ENCODE measurements around the gene PKNOX2. TPM values are rescaled to one million over a fixed set of nuclear protein-coding genes. Genes with fewer than 3 reads are reported as not detected.

PKNOX2 gene
- total and polyA plus RNA-seq, 9 of the 15 experiments (the other 6 are each of a cell fraction or from before 2014, with no cell fraction given) = not detected

GRCh38 chr11:125426818-125427528 is 262.4 kb downstream of the PKNOX2 start:
- WGBS (ENCODE audit: insufficient coverage, low coverage, missing lambda C conversion rate) = 18% methylated on average over 12 of the region's 14 CpGs
- intact Hi-C loops (cut with micrococcal nuclease) = no loop called here
- in situ Hi-C loops (cut with MboI) = loop anchor here (10.0 kb wide), 1 partner anchor 448 kb away; no protein-coding TSS in a partner anchor
- Histone ChIP-seq H3K9me3 (replicated peaks; ENCODE audit: control insufficient read depth, insufficient read depth, low read depth, low read length) (no peaks in the 10 kb centered on the region), H3K27ac (ENCODE audit: extremely low read depth, low read depth, low read length) (no peak overlapping the region), H3K4me2 (ENCODE audit: insufficient read depth, low read length) (no peak overlapping the region), H3K4me3 (no peak overlapping the region), H4K20me1 (replicated peaks; ENCODE audit: control insufficient read depth, insufficient read depth, low read length) (no peaks in the 10 kb centered on the region), H3K9ac (ENCODE audit: insufficient read depth in 1 of 2, low read depth in 2 of 2, low read length in 2 of 2) (peak overlapping the region in 1 of 2 experiments; percentile 50; a peak in 2 of 4 replicates), H3K27me3 (ENCODE audit: control insufficient read depth in 2 of 2, insufficient read depth in 2 of 2, low read length in 2 of 2) (peaks cover 5 to 40% of the 10 kb centered on the region in 2 experiments; a peak in 4 of 5 replicates), H3K4me1 (replicated peaks in 1 of 2; ENCODE audit: control insufficient read depth in 2 of 2, insufficient read depth in 2 of 2, low read length in 2 of 2) (peaks cover 4 to 7% of the 10 kb centered on the region in 2 experiments; a peak in 4 of 5 replicates), H3K79me2 (ENCODE audit: control insufficient read depth, insufficient read depth, low read length) (no peaks in the 10 kb centered on the region), H3K9me1 (ENCODE audit: control insufficient read depth, insufficient read depth, low read length) (peaks cover 5% of the 10 kb centered on the region), H2AFZ (ENCODE audit: low read depth, low read length) (peak overlapping the region; percentile 15; the same call in 1 of the 2 replicates), H3K36me3 (ENCODE audit: control insufficient read depth, insufficient read depth, low read length) (no peaks in the 10 kb centered on the region)
- ChIA-PET CTCF (ENCODE audit: low intra/inter-chr PET ratio) (no interaction called here), POLR2A (interaction anchor here (0.7 to 1.1 kb wide), 4 partner anchors 25 to 193 kb away, joined by 3 to 4 read pairs (median 3); no protein-coding TSS in a partner anchor)
- no peak for FAIRE-seq
- DNase-seq (ENCODE audit: extremely low read depth in 1 of 4, low spot score in 3 of 4) = no peak
- no peak for ATAC-seq
- no TSS peak for BruUV-seq (replicated peaks)
- TF ChIP-seq ZBTB11 (CRISPR knock-in tag; IDR thresholded peaks at IDR 0.05) (no peak), CHD7 (IDR thresholded peaks at IDR 0.05; ENCODE audit: low read depth, low read length) (no peak)
